CD4-positive, alpha-beta memory T cell (primary cell): ENCODE results near the gene ZNF423. TPM values are rescaled to one million over a fixed set of nuclear protein-coding genes. Genes with fewer than 3 reads are reported as not detected.

ENCODE experiments used
- CTCF ChIA-PET: fragments of 350-600 bp; sonication (Branson Sonifier 250); formaldehyde crosslinking; loops from one replicate; lab custom pipeline; 2021; ENCODE audit warnings: inconsistent platforms; ENCODE audit not compliant: partially characterized antibody; lab: Charles Lee
- POLR2A ChIA-PET: fragments of 350-600 bp; sonication (Branson Sonifier 250); formaldehyde crosslinking; loops from one replicate; lab custom pipeline; 2021; ENCODE audit not compliant: partially characterized antibody; lab: Charles Lee
- DNase-seq, 5 donors: peaks; one replicate each; pipeline versions ENCODE4 v3.0.0 to v3.0.0-alpha.2; 2020 to 2022; ENCODE audit warnings: mixed read lengths in 1 of 5
- H3K27ac ChIP-seq: one replicate; pipeline ENCODE4 v1.7.0; 2013; ENCODE audit warnings: low read depth, low read length
- H3K27me3 ChIP-seq: 2 replicates; pipeline ENCODE4 v1.7.0; 2013; ENCODE audit warnings: mild to moderate bottlenecking, low read length, moderate library complexity; ENCODE audit not compliant: insufficient read depth
- H3K36me3 ChIP-seq: 2 replicates; pipeline ENCODE4 v1.7.0; 2013; ENCODE audit warnings: mild to moderate bottlenecking, low read length, moderate library complexity; ENCODE audit not compliant: insufficient read depth
- H3K4me1 ChIP-seq: 2 replicates; pipeline ENCODE4 v1.7.0; 2013; ENCODE audit warnings: mild to moderate bottlenecking, low read length, moderate library complexity; ENCODE audit not compliant: insufficient read depth
- H3K4me3 ChIP-seq, 2 donors: one replicate each; pipeline ENCODE4 v1.7.0; 2013; ENCODE audit warnings: low read length in 2 of 2, mild to moderate bottlenecking in 1 of 2
- H3K9me3 ChIP-seq, 2 donors: one replicate each; pipeline ENCODE4 v1.7.0; 2013; ENCODE audit warnings: low read length in 2 of 2, control low read depth in 1 of 2; ENCODE audit not compliant: control insufficient read depth in 1 of 2
- H3K27ac Mint-ChIP-seq, 7 donors: one replicate each; pipeline ENCODE4 v1.8.0; 2020 to 2021; ENCODE audit warnings: mixed read lengths in 7 of 7, mild to moderate bottlenecking in 6 of 7, inconsistent platforms in 3 of 7, moderate library complexity in 3 of 7
- H3K27me3 Mint-ChIP-seq, 2 donors: one replicate each; pipeline ENCODE4 v1.8.0; 2020 to 2021; ENCODE audit warnings: mixed read lengths in 2 of 2
- H3K36me3 Mint-ChIP-seq, 2 donors: one replicate each; pipeline ENCODE4 v1.8.0; 2020 to 2021; ENCODE audit warnings: mixed read lengths in 2 of 2, inconsistent platforms in 1 of 2, mild to moderate bottlenecking in 1 of 2
- H3K4me1 Mint-ChIP-seq, 4 donors: one replicate each; pipeline ENCODE4 v1.8.0; 2020 to 2021; ENCODE audit warnings: mixed read lengths in 4 of 4, mild to moderate bottlenecking in 1 of 4
- H3K4me3 Mint-ChIP-seq, 8 donors: one replicate each; pipeline ENCODE4 v1.8.0; 2020 to 2021; ENCODE audit warnings: mixed read lengths in 8 of 8, mild to moderate bottlenecking in 7 of 8, moderate library complexity in 6 of 8, inconsistent platforms in 3 of 8
- H3K9me3 Mint-ChIP-seq, 8 donors: one replicate each; pipeline ENCODE4 v1.8.0; 2020 to 2021; ENCODE audit warnings: mixed read lengths in 8 of 8, mild to moderate bottlenecking in 5 of 8, inconsistent platforms in 3 of 8, moderate library complexity in 1 of 8
- intact Hi-C: fragments of 100-400 bp; cut with micrococcal nuclease; formaldehyde crosslinking; loops from one replicate; pipeline ENCODE4 v1.15.1; 2023
- polyA plus RNA-seq, 2 donors: library from polyadenylated mRNA; unstranded; fragments of 300-500 nt; fragmentation: Illumina TruSeq; gene quantifications; one replicate each; pipeline ENCODE4 v1.2.3, GENCODE V29; 2021
- total RNA-seq, 2 experiments: library from RNA; stranded (reverse); gene quantifications; one replicate each; pipeline ENCODE4 v1.2.3, GENCODE V29; 2021

ZNF423 gene
- total and polyA plus RNA-seq, 4 experiments from 2014 or later: not detected

DNA sequence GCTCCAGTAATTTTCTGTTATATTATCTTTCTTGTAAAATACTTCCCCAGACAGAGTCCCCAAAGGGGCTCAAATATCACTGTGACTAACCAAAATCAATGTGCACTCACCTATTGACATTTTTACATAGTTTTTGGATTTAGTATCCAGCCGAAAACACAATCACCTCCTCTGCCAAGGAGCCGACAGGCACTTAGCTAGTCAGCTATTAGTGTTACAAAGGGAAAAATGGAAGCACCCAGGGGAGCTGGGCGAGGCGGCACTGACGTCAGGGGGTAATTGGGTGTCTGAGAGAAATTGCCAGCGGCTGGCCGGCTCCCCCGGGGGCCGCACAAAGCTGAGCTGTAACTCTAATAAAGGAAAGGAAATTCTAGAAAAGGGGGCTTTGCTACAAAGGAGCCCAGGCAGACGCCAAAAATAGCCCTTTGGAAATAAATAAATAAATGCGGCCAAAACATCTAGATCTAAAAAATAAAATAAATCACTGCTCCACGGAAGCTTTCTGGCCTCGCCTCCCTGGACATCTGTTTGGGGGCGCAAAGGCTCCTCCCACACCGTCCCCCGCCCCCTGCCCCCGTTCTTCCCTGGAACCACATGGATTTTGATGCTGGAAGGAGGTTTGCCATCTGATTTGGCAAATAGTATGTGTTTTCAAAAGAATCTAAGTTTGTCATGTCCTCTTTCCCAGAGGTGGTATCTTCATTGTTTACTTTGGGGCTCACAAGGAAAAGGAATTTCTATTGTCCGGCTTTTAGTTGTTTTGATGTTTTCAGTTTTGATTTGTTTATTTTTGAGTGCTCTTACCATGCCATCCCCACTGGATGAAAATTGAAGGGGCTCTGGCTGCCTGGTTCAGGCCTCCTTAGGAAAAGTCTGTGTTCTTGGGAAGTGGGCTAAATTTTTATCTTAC, 156.7 kb downstream of the ZNF423 start:
- no peaks in the 10 kb centered on the region for H3K4me1 Mint-ChIP-seq
- no peak overlapping the region for H3K27ac ChIP-seq
- H3K4me3 Mint-ChIP-seq: no peak overlapping the region
- no peaks in the 10 kb centered on the region for H3K36me3 Mint-ChIP-seq
- no peak overlapping the region for H3K27ac Mint-ChIP-seq
- no peak for DNase-seq
- H3K27me3 Mint-ChIP-seq: peaks cover 4 to 6% of the 10 kb centered on the region in 2 donors
- H3K4me3 ChIP-seq: no peak overlapping the region
- H3K9me3 ChIP-seq: no peaks in the 10 kb centered on the region
- no peaks in the 10 kb centered on the region for H3K4me1 ChIP-seq
- H3K9me3 Mint-ChIP-seq: peaks cover 0 to 1% (median 0%) of the 10 kb centered on the region in 8 donors
- ChIA-PET CTCF (no interaction called here), POLR2A (no interaction called here)
- H3K27me3 ChIP-seq: no peaks in the 10 kb centered on the region
- intact Hi-C loops: no loop called here
- no peaks in the 10 kb centered on the region for H3K36me3 ChIP-seq

DNA sequence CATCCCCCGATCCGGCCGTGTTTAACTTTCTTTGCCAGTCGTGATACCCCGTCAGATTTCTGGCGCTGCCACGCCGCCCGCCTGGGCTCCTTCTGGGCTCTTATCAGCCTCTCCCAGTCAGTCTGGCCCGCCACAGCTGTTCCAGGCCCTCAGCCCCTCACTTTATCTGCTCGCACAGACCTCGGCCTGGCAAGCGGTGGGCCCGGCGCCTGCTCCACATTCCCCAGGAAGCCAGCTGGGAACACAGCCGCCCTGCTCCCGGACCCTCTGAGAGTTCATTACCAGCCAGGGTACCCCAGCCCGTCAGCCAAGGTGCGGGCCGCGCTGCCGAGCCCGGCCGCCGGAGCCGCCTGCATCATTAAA, 157.5 kb downstream of the ZNF423 start:
- no peak overlapping the region for H3K27ac ChIP-seq
- H3K36me3 Mint-ChIP-seq: no peaks in the 10 kb centered on the region
- no peak overlapping the region for H3K4me3 Mint-ChIP-seq
- H3K27ac Mint-ChIP-seq: no peak overlapping the region
- no peaks in the 10 kb centered on the region for H3K27me3 ChIP-seq
- POLR2A ChIA-PET: no interaction called here
- no peaks in the 10 kb centered on the region for H3K4me1 ChIP-seq
- no peak for DNase-seq
- intact Hi-C loops: no loop called here
- H3K4me3 ChIP-seq: no peak overlapping the region
- no peaks in the 10 kb centered on the region for H3K9me3 Mint-ChIP-seq
- H3K36me3 ChIP-seq: no peaks in the 10 kb centered on the region
- no peaks in the 10 kb centered on the region for H3K4me1 Mint-ChIP-seq
- peaks cover 4 to 7% of the 10 kb centered on the region in 2 donors for H3K27me3 Mint-ChIP-seq
- no peaks in the 10 kb centered on the region for H3K9me3 ChIP-seq
- CTCF ChIA-PET: no interaction called here

DNA sequence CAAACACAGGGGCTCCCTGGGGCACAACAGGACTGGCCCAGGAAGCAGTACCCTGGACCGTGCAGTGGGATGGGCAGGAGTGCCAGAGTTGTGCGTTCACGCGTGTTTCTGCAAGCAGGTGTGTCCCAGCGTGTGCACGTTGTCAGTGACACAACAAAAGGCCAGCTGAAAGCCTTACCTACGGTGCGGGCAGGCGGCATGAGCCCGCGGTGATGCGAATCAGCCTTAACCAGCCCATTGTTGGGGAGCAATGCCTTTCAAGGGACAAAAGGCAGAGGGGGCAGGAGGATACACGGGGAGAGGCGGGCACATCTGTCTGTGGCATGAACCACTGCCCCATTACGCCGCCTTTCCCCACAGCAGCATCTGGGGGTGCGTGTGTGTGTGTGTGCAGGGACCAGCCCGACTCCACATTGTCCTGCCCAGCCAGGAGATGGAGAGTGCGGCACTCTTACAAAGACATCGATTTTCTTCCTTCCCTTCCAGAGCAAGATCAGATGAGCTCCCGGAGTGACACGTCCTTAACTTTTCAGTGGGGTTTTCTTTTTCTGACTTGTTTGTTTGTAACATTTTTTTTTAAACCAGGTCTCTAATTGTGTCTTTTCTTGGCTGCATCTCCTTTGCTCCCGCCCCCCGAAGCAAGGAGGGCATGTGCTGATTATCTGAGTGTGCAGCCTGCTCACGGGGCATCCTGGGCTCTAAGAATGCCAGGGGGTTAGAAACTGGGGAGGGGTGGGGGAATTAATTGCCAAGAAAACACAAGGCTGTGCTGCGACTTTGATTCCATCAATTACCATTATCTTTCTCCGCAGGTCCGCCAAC, 158.1 kb downstream of the ZNF423 start:
- Histone ChIP-seq H3K27ac (no peak overlapping the region), H3K36me3 (no peaks in the 10 kb centered on the region), H3K4me3 (no peak overlapping the region), H3K27me3 (no peaks in the 10 kb centered on the region), H3K9me3 (no peaks in the 10 kb centered on the region), H3K4me1 (no peaks in the 10 kb centered on the region)
- Mint-ChIP-seq H3K27me3 (peaks cover 4 to 8% of the 10 kb centered on the region in 2 donors), H3K4me3 (no peak overlapping the region), H3K4me1 (no peaks in the 10 kb centered on the region), H3K36me3 (no peaks in the 10 kb centered on the region), H3K9me3 (no peaks in the 10 kb centered on the region), H3K27ac (no peak overlapping the region)
- intact Hi-C loops: no loop called here
- DNase-seq: no peak
- POLR2A ChIA-PET: no interaction called here
- CTCF ChIA-PET: no interaction called here

DNA sequence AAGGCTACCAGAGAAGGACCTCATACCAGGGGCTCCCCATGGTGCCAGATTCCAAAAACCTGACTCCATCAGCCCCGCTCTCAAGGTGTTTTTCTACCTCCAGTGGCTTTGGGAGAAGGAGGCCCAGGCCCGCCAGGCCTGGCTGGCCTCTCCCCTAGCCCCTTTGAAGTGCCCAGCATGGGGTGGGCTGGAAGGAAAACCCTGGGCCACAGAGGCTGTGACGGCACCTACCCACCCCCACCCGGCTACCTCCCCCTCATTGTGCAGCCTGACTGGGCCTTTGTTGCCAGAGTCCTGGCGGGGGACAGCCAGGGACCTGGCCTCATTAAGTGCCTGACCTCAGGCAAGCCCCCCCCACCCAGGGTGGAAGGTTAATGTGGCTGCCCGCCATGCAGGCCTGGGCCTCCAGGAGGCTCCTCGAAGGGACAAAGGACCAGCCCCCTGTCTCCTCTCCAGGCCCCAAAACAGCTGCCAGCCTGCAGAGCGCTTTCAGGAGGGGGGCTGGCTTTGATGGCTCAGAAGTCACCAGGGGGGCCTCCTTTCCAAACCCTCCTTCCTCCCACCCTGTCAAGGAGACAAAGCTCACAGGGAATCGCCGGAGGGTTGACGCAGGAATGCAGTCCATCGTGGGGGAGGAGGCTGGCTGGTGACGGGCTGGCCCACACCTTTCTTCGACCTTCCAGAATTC, 159.4 kb downstream of the ZNF423 start:
- H3K4me3 Mint-ChIP-seq: no peak overlapping the region
- Histone ChIP-seq H3K4me1 (no peaks in the 10 kb centered on the region), H3K9me3 (no peaks in the 10 kb centered on the region), H3K27me3 (no peaks in the 10 kb centered on the region), H3K27ac (no peak overlapping the region), H3K36me3 (no peaks in the 10 kb centered on the region), H3K4me3 (no peak overlapping the region)
- ChIA-PET CTCF (no interaction called here), POLR2A (no interaction called here)
- no peaks in the 10 kb centered on the region for H3K9me3 Mint-ChIP-seq
- DNase-seq: no peak
- H3K36me3 Mint-ChIP-seq: no peaks in the 10 kb centered on the region
- H3K27ac Mint-ChIP-seq: no peak overlapping the region
- peaks cover 4 to 8% of the 10 kb centered on the region in 2 donors for H3K27me3 Mint-ChIP-seq
- intact Hi-C loops: no loop called here
- no peaks in the 10 kb centered on the region for H3K4me1 Mint-ChIP-seq

DNA sequence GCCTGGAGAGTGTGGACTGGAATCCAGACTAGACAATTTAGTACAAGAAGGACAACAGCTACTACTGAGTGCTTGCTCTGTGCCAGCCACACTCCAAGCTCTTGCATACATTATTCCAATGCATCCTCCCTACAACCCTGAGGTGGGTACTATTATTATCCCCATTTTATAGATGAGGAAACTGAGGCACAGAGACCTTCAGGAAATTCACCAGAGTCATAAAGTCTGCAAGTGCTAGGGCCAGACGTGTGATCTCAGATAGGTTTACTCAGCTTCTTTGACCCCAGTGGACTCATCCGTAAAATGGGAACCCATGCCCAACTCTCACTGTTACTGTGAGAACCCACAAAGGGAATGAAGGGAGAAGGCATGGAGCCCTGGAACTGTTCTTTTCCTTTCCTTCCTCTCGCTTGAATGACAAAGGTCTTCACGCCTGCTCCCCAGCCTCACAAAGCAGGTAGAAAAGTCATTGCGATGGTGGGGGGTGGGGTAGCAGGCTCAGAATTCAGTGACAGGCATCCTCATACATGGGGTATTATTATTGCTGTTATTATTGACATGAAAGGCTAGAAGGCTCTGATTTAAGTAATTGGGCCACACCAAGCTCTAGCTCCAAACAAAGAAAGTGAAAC, 160.0 kb downstream of the ZNF423 start:
- DNase-seq: no peak
- Mint-ChIP-seq H3K9me3 (no peaks in the 10 kb centered on the region), H3K27ac (no peak overlapping the region), H3K4me1 (no peaks in the 10 kb centered on the region), H3K4me3 (no peak overlapping the region), H3K27me3 (peaks cover 4 to 8% of the 10 kb centered on the region in 2 donors), H3K36me3 (no peaks in the 10 kb centered on the region)
- Histone ChIP-seq H3K27me3 (no peaks in the 10 kb centered on the region), H3K36me3 (no peaks in the 10 kb centered on the region), H3K4me1 (no peaks in the 10 kb centered on the region), H3K9me3 (no peaks in the 10 kb centered on the region), H3K27ac (no peak overlapping the region), H3K4me3 (no peak overlapping the region)
- ChIA-PET POLR2A (no interaction called here), CTCF (no interaction called here)
- intact Hi-C loops: no loop called here

DNA sequence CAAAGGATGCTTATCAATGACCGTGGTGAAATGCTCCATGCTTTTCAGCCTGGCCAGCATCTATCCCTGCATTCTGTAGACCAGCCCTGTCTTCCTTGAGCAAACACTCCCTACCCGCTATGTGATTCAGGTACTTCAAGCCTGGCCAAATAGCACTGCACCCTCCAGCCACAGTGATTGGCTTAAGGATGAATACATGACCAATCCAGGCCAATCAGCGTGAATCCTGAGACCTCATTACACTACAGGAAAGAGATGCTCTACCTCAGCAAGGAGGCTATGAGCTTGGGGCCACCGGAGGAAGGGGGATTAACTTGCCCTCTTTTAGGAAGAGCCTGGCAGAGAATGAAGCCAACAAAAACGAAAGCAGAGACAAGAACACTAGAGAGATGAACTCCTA, 162.5 kb downstream of the ZNF423 start:
- Histone ChIP-seq H3K9me3 (no peaks in the 10 kb centered on the region), H3K36me3 (no peaks in the 10 kb centered on the region), H3K27ac (no peak overlapping the region), H3K4me3 (no peak overlapping the region), H3K27me3 (no peaks in the 10 kb centered on the region), H3K4me1 (no peaks in the 10 kb centered on the region)
- no peak for DNase-seq
- ChIA-PET POLR2A (no interaction called here), CTCF (no interaction called here)
- intact Hi-C loops: no loop called here
- Mint-ChIP-seq H3K27ac (no peak overlapping the region), H3K36me3 (no peaks in the 10 kb centered on the region), H3K4me3 (no peak overlapping the region), H3K9me3 (no peaks in the 10 kb centered on the region), H3K27me3 (peaks cover 0 to 5% of the 10 kb centered on the region in 2 donors), H3K4me1 (no peaks in the 10 kb centered on the region)

DNA sequence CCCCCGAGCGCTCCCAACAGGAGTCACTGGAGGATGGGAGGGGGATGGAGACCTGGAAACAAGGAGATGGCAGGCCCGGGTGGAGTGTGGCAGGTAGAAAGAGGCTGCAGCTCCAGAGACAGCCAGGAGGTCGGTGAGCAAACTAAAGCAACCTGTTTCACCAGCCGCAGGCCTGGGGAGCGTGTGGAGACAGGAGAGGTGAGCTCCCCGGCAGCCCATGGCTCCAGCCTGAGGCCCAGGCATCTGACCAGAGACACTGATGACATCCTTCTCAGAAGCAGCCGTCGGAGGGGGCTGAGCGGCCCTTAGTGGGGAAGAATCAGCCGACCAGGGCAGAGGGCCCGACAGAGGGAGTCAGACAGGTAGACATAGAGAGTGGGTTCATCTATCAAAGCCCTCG, 165.1 kb downstream of the ZNF423 start:
- POLR2A ChIA-PET: no interaction called here
- no peak overlapping the region for H3K4me3 Mint-ChIP-seq
- no peak overlapping the region for H3K4me3 ChIP-seq
- no peaks in the 10 kb centered on the region for H3K9me3 ChIP-seq
- CTCF ChIA-PET: no interaction called here
- no peaks in the 10 kb centered on the region for H3K4me1 ChIP-seq
- H3K36me3 ChIP-seq: no peaks in the 10 kb centered on the region
- H3K36me3 Mint-ChIP-seq: no peaks in the 10 kb centered on the region
- peaks cover 5 to 14% of the 10 kb centered on the region in 2 donors for H3K27me3 Mint-ChIP-seq
- H3K9me3 Mint-ChIP-seq: no peaks in the 10 kb centered on the region
- H3K4me1 Mint-ChIP-seq: no peaks in the 10 kb centered on the region
- no peak overlapping the region for H3K27ac Mint-ChIP-seq
- H3K27ac ChIP-seq: no peak overlapping the region
- intact Hi-C loops: no loop called here
- DNase-seq: no peak
- H3K27me3 ChIP-seq: no peaks in the 10 kb centered on the region
